HepG2 (cell line): ENCODE data around the gene SPTB. TPM values are rescaled to one million over a fixed set of nuclear protein-coding genes. Genes with fewer than 3 reads are reported as not detected.

Experiments
- ESRRA ChIP-seq: sonication (generic); formaldehyde crosslinking; IDR thresholded peaks from 2 replicates; pipeline ENCODE4 v1.5.1; 2020; ENCODE audit warnings: mild to moderate bottlenecking, low read depth, missing genetic modification reagents
- FOXM1 ChIP-seq: sonication (generic); formaldehyde crosslinking; IDR thresholded peaks from 2 replicates; pipeline ENCODE4 v1.5.0; 2020; ENCODE audit warnings: missing genetic modification reagents
- HNF4G ChIP-seq, 2 experiments: sonication (generic) in 1 of 2; formaldehyde crosslinking in 1 of 2; IDR thresholded peaks; 2 replicates each; pipeline versions ENCODE4 v1.4.0 to v1.6.1; 2011 to 2020; ENCODE audit warnings: borderline replicate concordance in 2 of 2, low read depth in 2 of 2, mild to moderate bottlenecking in 2 of 2, low read length in 1 of 2, missing genetic modification reagents in 1 of 2, moderate library complexity in 1 of 2
- HNRNPLL ChIP-seq: fragments of 200-400 bp; formaldehyde crosslinking; IDR thresholded peaks from 2 replicates; pipeline ENCODE4 v1.6.1; 2017; ENCODE audit warnings: mild to moderate bottlenecking, low read depth, low read length; ENCODE audit not compliant: poor library complexity, severe bottlenecking
- HOXA3 ChIP-seq: sonication (generic); formaldehyde crosslinking; IDR thresholded peaks from 2 replicates; pipeline ENCODE4 v1.5.0; 2020; ENCODE audit warnings: missing genetic modification reagents
- NFKB2 ChIP-seq: sonication (generic); formaldehyde crosslinking; IDR thresholded peaks from 2 replicates; pipeline ENCODE4 v1.4.0; 2020; ENCODE audit warnings: missing genetic modification reagents, borderline replicate concordance
- NRL ChIP-seq: sonication (generic); formaldehyde crosslinking; IDR thresholded peaks from 2 replicates; pipeline ENCODE4 v1.5.0; 2020; ENCODE audit warnings: missing genetic modification reagents, mild to moderate bottlenecking, moderate library complexity, borderline replicate concordance
- PHF21A ChIP-seq: sonication (generic); formaldehyde crosslinking; IDR thresholded peaks from 2 replicates; pipeline ENCODE4 v1.5.0; 2020; ENCODE audit warnings: mild to moderate bottlenecking, missing genetic modification reagents
- POGK ChIP-seq: sonication (generic); formaldehyde crosslinking; conservative IDR thresholded peaks from 2 replicates; pipeline ENCODE4 v1.8.0; 2022; ENCODE audit warnings: mild to moderate bottlenecking, moderate library complexity, missing genetic modification reagents
- REXO4 ChIP-seq: sonication (generic); formaldehyde crosslinking; IDR thresholded peaks from 2 replicates; pipeline ENCODE4 v1.8.0; 2022; ENCODE audit warnings: missing genetic modification reagents, mild to moderate bottlenecking, borderline replicate concordance
- SAP130 ChIP-seq: IDR thresholded peaks from 2 replicates; pipeline ENCODE4 v1.6.1; 2016; ENCODE audit warnings: low read depth
- TBL1XR1 ChIP-seq: fragments of 150-350 bp; IDR thresholded peaks from 2 replicates; pipeline ENCODE4 v1.6.1; 2014; ENCODE audit warnings: borderline replicate concordance, low read length; ENCODE audit not compliant: partially characterized antibody
- TBX2 ChIP-seq: sonication (generic); formaldehyde crosslinking; IDR thresholded peaks from 2 replicates; pipeline ENCODE4 v1.5.0; 2020; ENCODE audit warnings: missing genetic modification reagents, mild to moderate bottlenecking, borderline replicate concordance
- THAP9 ChIP-seq: sonication (generic); formaldehyde crosslinking; IDR thresholded peaks from 2 replicates; pipeline ENCODE4; 2020; ENCODE audit warnings: missing genetic modification reagents, mild to moderate bottlenecking, borderline replicate concordance
- ZBTB7B ChIP-seq: sonication (generic); formaldehyde crosslinking; IDR thresholded peaks from 2 replicates; pipeline ENCODE4 v1.4.0; 2020; ENCODE audit warnings: missing genetic modification reagents
- ZFP82 ChIP-seq: sonication (generic); formaldehyde crosslinking; IDR thresholded peaks from 2 replicates; pipeline ENCODE4 v1.5.1; 2020; ENCODE audit warnings: mild to moderate bottlenecking, missing genetic modification reagents, borderline replicate concordance
- ZFX ChIP-seq: sonication (generic); formaldehyde crosslinking; IDR thresholded peaks from 2 replicates; pipeline ENCODE4 v1.4.0; 2020; ENCODE audit warnings: mild to moderate bottlenecking, low read depth, missing genetic modification reagents, moderate library complexity
- ZMYM4 ChIP-seq: sonication (generic); formaldehyde crosslinking; IDR thresholded peaks from 2 replicates; pipeline ENCODE4 v1.8.1; 2023; ENCODE audit warnings: mild to moderate bottlenecking, missing genetic modification reagents
- ZNF138 ChIP-seq: sonication (generic); formaldehyde crosslinking; IDR thresholded peaks from 2 replicates; pipeline ENCODE4 v1.5.0; 2020; ENCODE audit warnings: mild to moderate bottlenecking, low read depth, missing genetic modification reagents
- ZNF317 ChIP-seq: sonication (generic); formaldehyde crosslinking; IDR thresholded peaks from 2 replicates; pipeline ENCODE4 v1.5.0; 2020; ENCODE audit warnings: mild to moderate bottlenecking, missing genetic modification reagents
- ZNF33B ChIP-seq: sonication (generic); formaldehyde crosslinking; IDR thresholded peaks from 2 replicates; pipeline ENCODE4 v1.5.1; 2020; ENCODE audit warnings: mild to moderate bottlenecking, missing genetic modification reagents
- ZNF343 ChIP-seq: sonication (generic); formaldehyde crosslinking; IDR thresholded peaks from 2 replicates; pipeline ENCODE4 v1.4.0; 2020; ENCODE audit warnings: mild to moderate bottlenecking, missing genetic modification reagents
- ZNF546 ChIP-seq: sonication (generic); formaldehyde crosslinking; conservative IDR thresholded peaks from 2 replicates; pipeline ENCODE4 v1.8.1; 2023; ENCODE audit warnings: mild to moderate bottlenecking, missing genetic modification reagents
- ZNF678 ChIP-seq: sonication (generic); formaldehyde crosslinking; IDR thresholded peaks from 2 replicates; pipeline ENCODE4 v1.4.0; 2020; ENCODE audit warnings: mild to moderate bottlenecking, missing genetic modification reagents
- ZNF772 ChIP-seq: sonication (generic); formaldehyde crosslinking; IDR thresholded peaks from 2 replicates; pipeline ENCODE4 v1.5.0; 2020; ENCODE audit warnings: mild to moderate bottlenecking, missing genetic modification reagents
- polyA plus RNA-seq, 8 experiments: library from polyadenylated mRNA; depleted of rRNA in 3 of 8; stranded (reverse) in 7 of 8; unstranded in 1 of 8; fragments of >200 nt; fragmentation: Illumina TruSeq in 4 of 8; extraction: Trizol in 4 of 8; gene quantifications; 2 replicates each; pipeline versions ENCODE4 v1.2.1 to v1.2.3, GENCODE V29; 2011 to 2016; ENCODE audit warnings: low read depth in 4 of 8, missing spikeins in 1 of 8, mixed read lengths in 1 of 8; ENCODE audit not compliant: insufficient read depth in 1 of 8
- total RNA-seq, 5 experiments: library from RNA; depleted of rRNA; stranded (reverse); fragments of >200 nt; fragmentation: Illumina TruSeq; extraction: Trizol; gene quantifications; 2 replicates each; pipeline ENCODE4 v1.2.3, GENCODE V29; 2016; ENCODE audit warnings: low read depth in 1 of 5

The SPTB gene
- total and polyA plus RNA-seq, 2 of the 13 experiments (the other 11 are each of a cell fraction or from before 2014, with no cell fraction given), result 0.01 to 0.02 TPM

DNA sequence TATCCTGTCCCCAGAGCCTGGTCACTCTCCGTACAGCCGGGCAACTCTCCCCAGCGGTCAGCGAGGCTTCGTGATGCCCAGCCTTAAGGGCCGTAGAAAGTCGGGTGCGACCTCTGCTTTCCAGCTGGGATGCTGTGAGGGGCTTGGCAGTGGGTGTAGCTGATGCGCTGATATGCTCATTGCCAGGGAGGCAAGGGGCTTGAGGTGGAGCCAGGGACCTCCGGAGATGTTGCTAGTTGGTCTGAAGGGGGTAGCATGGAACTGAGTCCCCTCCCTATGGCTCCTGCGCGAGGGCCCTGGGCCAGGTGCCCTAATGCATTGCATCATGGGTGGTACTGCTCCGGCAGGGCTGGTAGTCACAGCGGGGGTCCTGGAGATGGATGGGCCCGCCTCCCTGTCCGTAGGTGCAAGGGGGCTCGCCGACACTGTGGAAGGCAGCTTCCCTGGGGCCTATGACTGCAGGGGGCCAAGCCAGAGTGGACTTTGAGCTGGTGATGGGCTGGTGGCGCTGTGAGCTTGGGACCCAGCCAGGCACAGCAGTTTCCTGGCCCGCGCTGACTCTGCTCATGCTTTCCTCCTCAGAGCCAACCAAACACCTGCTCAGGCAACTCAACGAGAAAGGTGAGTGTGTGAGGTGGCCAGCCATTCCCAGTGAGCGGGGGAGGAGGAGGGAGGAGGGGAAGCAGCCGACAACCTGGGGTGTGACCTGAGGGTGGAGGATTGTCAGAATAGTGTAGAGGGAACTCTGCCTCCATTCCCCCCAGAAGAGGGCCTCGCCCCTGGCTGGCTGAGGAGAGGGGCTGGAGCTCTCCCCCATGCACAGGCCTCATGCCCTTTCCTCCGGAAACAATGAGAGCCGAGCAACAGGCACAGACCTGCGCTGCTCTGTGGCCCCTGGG lies 143.2 kb downstream of the SPTB start (continued):
- TF ChIP-seq THAP9 (CRISPR knock-in tag) (no peak), NRL (CRISPR knock-in tag) (no peak), ZFP82 (CRISPR knock-in tag) (no peak), ZNF317 (CRISPR knock-in tag) (no peak), ZNF138 (CRISPR knock-in tag) (no peak), SAP130 (CRISPR knock-in tag) (0 out of 2 replicates have a peak, but pooled peaks have one; percentile 16), NFKB2 (CRISPR knock-in tag) (no peak), ZNF33B (CRISPR knock-in tag) (no peak), ZMYM4 (peak; percentile 37; the same call in 1 of the 2 replicates), ZNF343 (CRISPR knock-in tag) (no peak), POGK (CRISPR knock-in tag) (no peak), TBX2 (CRISPR knock-in tag) (no peak), HOXA3 (CRISPR knock-in tag) (peak; percentile 50; the same call in 1 of the 2 replicates), ZNF772 (no peak), HNRNPLL (peak; percentile 22), ZBTB7B (CRISPR knock-in tag) (peak; percentile 48; the same call in 1 of the 2 replicates), ZNF546 (CRISPR knock-in tag) (no peak), ZFX (CRISPR knock-in tag) (0 out of 2 replicates have a peak, but pooled peaks have one; percentile 15), ZNF678 (CRISPR knock-in tag) (no peak), HNF4G (IDR thresholded peaks at IDR 0.05; ENCODE audit: borderline replicate concordance, low read depth, low read length) (peak; percentile 52; the same call in 1 of the 2 replicates), HNF4G (CRISPR knock-in tag; IDR thresholded peaks at IDR 0.05; ENCODE audit: borderline replicate concordance, low read depth) (peak; percentile 60; the same call in 1 of the 2 replicates), TBL1XR1 (no peak), ESRRA (CRISPR knock-in tag) (no peak), FOXM1 (CRISPR knock-in tag) (no peak), REXO4 (CRISPR knock-in tag) (no peak), PHF21A (CRISPR knock-in tag) (no peak)
